GM12878 (cell line): ENCODE measurements around the gene TYW1B. TPM values are rescaled to one million over a fixed set of nuclear protein-coding genes. Genes with fewer than 3 reads are reported as not detected.
"Not testable (repeated sequence)": the region's sequence is repeated elsewhere in the genome, so short reads cannot be mapped to it uniquely, and the experiment has no call there.

ENCODE experiments used
- ATAC-seq: fragments of 200-7000 bp; cut with Tn5 transposase; 3 replicates; pipeline ENCODE4 v1.9.1; 2020; ENCODE audit warnings: mild to moderate bottlenecking, moderate library complexity
- BruUV-seq: library from RNA; stranded (reverse); fragments of 400-500 nt; replicated peaks from 2 replicates; lab custom pipeline; 2021; lab: Mats Ljungman, UMichigan
- CTCF ChIA-PET: fragments of 300-600 bp; sonication (Branson Sonifier 250); formaldehyde crosslinking; extraction: SDS; loops from one replicate; lab custom pipeline; 2021; ENCODE audit warnings: inconsistent platforms; lab: Yijun Ruan, JAX
- POLR2A ChIA-PET: fragments of 350-600 bp; formaldehyde crosslinking; extraction: SDS; loops from one replicate; lab custom pipeline; 2021; ENCODE audit warnings: inconsistent platforms; lab: Charles Lee
- RAD21 ChIA-PET: fragments of 300-600 bp; sonication (Branson Sonifier 250); formaldehyde crosslinking; loops from one replicate; lab custom pipeline; 2023; ENCODE audit warnings: antibody characterized with exemption; ENCODE audit not compliant: unreplicated experiment; lab: Charles Lee
- SMC1A ChIA-PET: fragments of 300-600 bp; sonication (Branson Sonifier 250); formaldehyde crosslinking; loops from one replicate; lab custom pipeline; 2023; ENCODE audit not compliant: unreplicated experiment, uncharacterized antibody; lab: Charles Lee
- DNase-seq: peaks from one replicate; pipeline ENCODE4 v3.0.0-alpha.2; 2011; ENCODE audit warnings: low read depth, low spot score
- FAIRE-seq: peaks from 3 replicates; lab custom pipeline; 2011; peaks lifted over from hg19 to GRCh38; lab: Jason Lieb, UNC
- H2AFZ ChIP-seq: 2 replicates; pipeline ENCODE4 v1.6.0; 2011; ENCODE audit warnings: low read depth, low read length, control low read depth; ENCODE audit not compliant: control insufficient read depth
- H3K27ac ChIP-seq: 2 replicates; pipeline ENCODE4 v1.5.1; 2011; ENCODE audit warnings: control low read depth; ENCODE audit not compliant: control insufficient read depth, insufficient read depth
- H3K27me3 ChIP-seq, 2 experiments: replicated peaks in 1 of 2; 2 replicates each; pipeline versions ENCODE4 v1.6.0 to v1.6.1; 2011; ENCODE audit warnings: low read length in 1 of 2; ENCODE audit not compliant: control insufficient read depth in 2 of 2, insufficient read depth in 2 of 2
- H3K36me3 ChIP-seq, 2 experiments: 2 replicates each; pipeline ENCODE4 v1.5.1; 2011; ENCODE audit warnings: low read length in 1 of 2; ENCODE audit not compliant: control insufficient read depth in 2 of 2, insufficient read depth in 2 of 2
- H3K4me1 ChIP-seq: 2 replicates; pipeline ENCODE4 v1.6.1; 2011; ENCODE audit warnings: mild to moderate bottlenecking, low read length, moderate library complexity, mixed read lengths; ENCODE audit not compliant: control insufficient read depth, insufficient read depth
- H3K4me2 ChIP-seq: 2 replicates; pipeline ENCODE4 v1.6.0; 2011; ENCODE audit warnings: control low read depth; ENCODE audit not compliant: control insufficient read depth, insufficient read depth
- H3K4me3 ChIP-seq: fragments of 200-600 bp; sonication (generic); 2 replicates; pipeline ENCODE4 v1.5.1; 2016
- H3K79me2 ChIP-seq: 2 replicates; pipeline ENCODE4 v1.6.0; 2011; ENCODE audit warnings: low read length; ENCODE audit not compliant: control insufficient read depth, insufficient read depth
- H3K9ac ChIP-seq: 2 replicates; pipeline ENCODE4 v1.8.0; 2011; ENCODE audit warnings: low read length, control low read depth, mixed read lengths; ENCODE audit not compliant: control insufficient read depth, insufficient read depth
- H3K9me3 ChIP-seq: replicated peaks from 3 replicates; pipeline ENCODE4 v1.5.1; 2011; ENCODE audit warnings: mild to moderate bottlenecking, low read length; ENCODE audit not compliant: control insufficient read depth, insufficient read depth
- H4K20me1 ChIP-seq: 2 replicates; pipeline ENCODE4 v1.6.0; 2011; ENCODE audit not compliant: control insufficient read depth, insufficient read depth
- CBX5 ChIP-seq: sonication (generic); IDR thresholded peaks from 2 replicates; pipeline ENCODE4 v1.6.1; 2016; ENCODE audit warnings: low read depth, moderate library complexity, mild to moderate bottlenecking, inconsistent platforms
- WGBS: methylation state at CpG from one replicate; pipeline ENCODE4 v1.1.6; 2016; ENCODE audit warnings: low lambda C conversion rate; ENCODE audit not compliant: insufficient replicate concordance, insufficient coverage; ENCODE audit errors: missing lambda C conversion rate; 5-methylcytosine and 5-hydroxymethylcytosine counted together
- in situ Hi-C: fragments of 300-500 bp; cut with MboI; formaldehyde crosslinking; loops from 9 replicates; pipeline ENCODE4 v1.14.3; 2018; ENCODE audit warnings: mixed read lengths
- intact Hi-C: fragments of 100-400 bp; cut with micrococcal nuclease; formaldehyde crosslinking; loops from one replicate; pipeline ENCODE4 v1.14.2; 2022; ENCODE audit not compliant: unreplicated experiment
- polyA plus RNA-seq, 11 experiments: library from polyadenylated mRNA; depleted of rRNA in 4 of 11; unstranded in 6 of 11; stranded (reverse) in 5 of 11; fragments of >200 nt; fragmentation: Nextera tagmentation in 4 of 11; fragmentation: Illumina TruSeq in 1 of 11; extraction: Ambion mirVana in 4 of 11; extraction: Trizol in 1 of 11; gene quantifications; 1 replicate in 1 of 11; 2 replicates in 10 of 11; pipeline versions ENCODE4 v1.2.1 to v1.2.3, GENCODE V29; 2011 to 2016; ENCODE audit warnings: inconsistent platforms in 2 of 11, missing spikeins in 2 of 11, low read depth in 1 of 11
- total RNA-seq, 4 experiments: library from RNA; depleted of rRNA in 3 of 4; stranded (reverse); fragments of >200 nt in 3 of 4; fragmentation: Illumina TruSeq in 1 of 4; extraction: Trizol in 1 of 4; gene quantifications; 2 replicates each; pipeline versions ENCODE4 v1.2.1 to v1.2.3, GENCODE V29; 2013 to 2021

The TYW1B gene
- total and polyA plus RNA-seq, 10 of the 15 experiments (the other 5 are each of a cell fraction or from before 2014, with no cell fraction given) = 3.5 to 6.6 (median 5.3) TPM

DNA sequence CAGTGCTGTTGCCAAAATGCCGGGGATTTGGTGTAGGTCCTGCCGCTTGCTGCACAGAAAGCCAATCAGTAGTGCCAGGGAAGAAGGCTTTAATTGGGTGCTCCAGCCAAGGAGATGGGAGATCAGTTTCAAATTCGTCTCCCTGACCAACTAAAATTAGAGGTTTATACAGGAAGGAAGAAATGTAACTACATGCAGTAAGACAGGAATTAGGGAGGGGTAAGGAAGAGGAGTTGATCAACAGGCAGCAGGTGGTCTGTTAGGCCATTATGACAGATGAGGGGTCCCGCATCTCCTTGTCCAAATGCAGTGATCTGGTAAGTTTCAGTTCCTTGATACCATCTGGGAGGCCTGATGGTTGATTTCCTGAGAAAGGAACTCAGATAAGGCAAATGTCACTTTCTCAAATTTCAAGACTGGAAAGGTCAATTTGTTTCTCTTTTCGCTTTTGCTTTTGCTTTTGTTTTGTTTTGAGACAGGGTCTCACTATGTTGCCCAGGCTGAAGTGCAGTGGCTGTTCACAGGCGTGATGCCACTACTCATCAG, 13.0 kb upstream of the TYW1B start:
- H3K36me3 ChIP-seq, POLR2A ChIA-PET, ATAC-seq: not testable (repeated sequence)
- TF ChIP-seq CBX5 = peak; percentile 34; the same call in 1 of the 2 replicates
- TF ChIP-seq, all 136 proteins: peak for 1; not testable (repeated sequence) for 135
- DNase-seq, H4K20me1 ChIP-seq, H3K4me2 ChIP-seq, SMC1A ChIA-PET, BruUV-seq, RAD21 ChIA-PET, H3K9me3 ChIP-seq, H3K4me3 ChIP-seq, CTCF ChIA-PET, H3K4me1 ChIP-seq, H3K27me3 ChIP-seq, intact Hi-C loops, H3K79me2 ChIP-seq, H3K27ac ChIP-seq, H2AFZ ChIP-seq, H3K9ac ChIP-seq, in situ Hi-C loops: not testable (repeated sequence)
- FAIRE-seq = peak; percentile 81
- 62% methylated on average over 6 of the region's 6 CpGs for WGBS

DNA sequence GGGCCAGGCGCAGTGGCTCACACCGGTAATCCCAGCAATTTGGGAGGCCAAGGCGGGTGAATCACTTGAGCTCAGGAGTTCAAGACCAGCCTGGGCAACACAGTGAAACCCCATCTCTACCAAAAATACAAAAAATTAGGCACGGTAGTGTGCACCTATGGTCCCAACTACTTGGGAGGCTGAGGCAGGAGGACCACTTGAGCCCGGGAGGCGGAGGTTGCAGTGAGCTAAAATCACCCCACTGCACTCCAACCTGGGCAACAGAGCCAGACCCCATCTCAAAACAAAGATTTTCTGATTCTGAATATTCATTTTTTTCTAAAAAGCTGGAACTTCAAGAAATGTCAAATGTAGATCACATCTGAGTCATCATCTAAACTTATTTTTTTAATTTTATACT, 10.3 kb upstream of the TYW1B start:
- CTCF ChIA-PET, H4K20me1 ChIP-seq, DNase-seq, H3K4me2 ChIP-seq, ATAC-seq, intact Hi-C loops, POLR2A ChIA-PET, FAIRE-seq, H3K9ac ChIP-seq, H3K27me3 ChIP-seq, H3K27ac ChIP-seq, H3K4me3 ChIP-seq, H3K79me2 ChIP-seq, H3K4me1 ChIP-seq, H2AFZ ChIP-seq, in situ Hi-C loops, RAD21 ChIA-PET, H3K9me3 ChIP-seq, H3K36me3 ChIP-seq, BruUV-seq: not testable (repeated sequence)
- 100% methylated on average over 6 of the region's 6 CpGs for WGBS
- SMC1A ChIA-PET = interaction anchor here (1.9 kb wide), 1 partner anchor 77 kb away, joined by 5 read pairs; no protein-coding TSS in a partner anchor

DNA sequence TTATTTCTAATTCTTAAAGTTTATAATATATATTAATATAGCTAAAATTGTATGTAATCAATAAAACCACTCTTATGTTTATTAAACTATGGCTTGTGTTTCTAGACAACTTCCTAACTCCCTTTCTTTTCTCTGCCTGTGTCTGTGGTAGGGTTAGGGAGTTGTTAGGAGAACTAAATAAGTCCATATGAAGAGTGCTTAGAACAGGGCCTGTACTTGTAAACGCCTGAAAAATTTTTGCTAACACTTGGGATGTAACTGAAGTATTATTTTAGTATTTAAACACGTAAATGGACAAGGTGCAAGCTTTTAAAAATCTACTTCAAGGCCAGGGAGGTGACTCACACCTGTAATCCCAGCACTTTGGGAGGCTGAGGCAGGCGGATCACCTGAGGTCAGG, 9.3 kb upstream of the TYW1B start:
- H3K4me3 ChIP-seq, BruUV-seq, intact Hi-C loops, H4K20me1 ChIP-seq, CTCF ChIA-PET, H3K27me3 ChIP-seq, FAIRE-seq, H3K9me3 ChIP-seq, RAD21 ChIA-PET, H3K27ac ChIP-seq, H3K36me3 ChIP-seq, in situ Hi-C loops, H2AFZ ChIP-seq, H3K9ac ChIP-seq, ATAC-seq, POLR2A ChIA-PET, H3K4me2 ChIP-seq, H3K79me2 ChIP-seq, H3K4me1 ChIP-seq, DNase-seq: not testable (repeated sequence)
- SMC1A ChIA-PET = interaction anchor here (0.6 to 1.9 kb wide), 2 partner anchors 78 to 614 kb away, joined by 4 to 5 read pairs; no protein-coding TSS in a partner anchor
- 98% methylated on average over 3 of the region's 3 CpGs for WGBS

DNA sequence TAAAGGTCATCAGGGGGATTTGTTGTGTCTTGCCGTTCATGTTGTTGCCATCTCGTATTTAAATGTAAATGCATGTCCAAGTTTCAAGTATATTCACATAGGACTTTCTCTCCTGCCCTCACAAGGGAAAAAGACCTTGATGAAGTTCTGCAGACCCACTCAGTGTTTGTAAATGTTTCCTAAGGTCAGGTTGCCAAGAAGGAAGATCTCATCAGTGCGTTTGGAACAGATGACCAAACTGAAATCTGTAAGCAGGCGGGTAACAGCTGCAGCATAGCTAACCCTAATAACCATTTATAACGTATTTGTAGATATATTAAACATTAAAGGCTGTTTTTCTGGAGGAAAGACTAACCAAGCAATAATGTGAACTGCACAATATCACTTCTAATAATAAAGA, 2.6 kb upstream of the TYW1B start:
- Histone ChIP-seq H3K4me2 (peak overlapping the region; percentile 74; the same call in 1 of the 2 replicates), H3K27ac (peak overlapping the region; percentile 70; the same call in 1 of the 2 replicates), H3K79me2 (peaks cover 23% of the 10 kb centered on the region), H3K9ac (peak overlapping the region; percentile 80), H3K4me3 (peak overlapping the region; percentile 81)
- in situ Hi-C loops, DNase-seq, SMC1A ChIA-PET, H3K27me3 ChIP-seq, H4K20me1 ChIP-seq, ATAC-seq, FAIRE-seq, H3K36me3 ChIP-seq, H3K9me3 ChIP-seq, H2AFZ ChIP-seq, H3K4me1 ChIP-seq, intact Hi-C loops, POLR2A ChIA-PET: not testable (repeated sequence)
- RAD21 ChIA-PET = interaction anchor here (1.2 kb wide), 1 partner anchor 86 kb away, joined by 3 read pairs; no protein-coding TSS in a partner anchor
- CTCF ChIA-PET = interaction anchor here (7.0 kb wide), 1 partner anchor 86 kb away, joined by 48 read pairs; no protein-coding TSS in a partner anchor
- TSS peak; percentile 69 for BruUV-seq
- 7% methylated on average over 3 of the region's 5 CpGs for WGBS
